Stimulated activated CD4-positive, alpha-beta T cell treated with anti-CD3 and anti-CD28 coated beads, TNF-alpha, amount 100 ng/mL, for 4 hours (primary cell): ENCODE data around the gene ZBTB39.
A peak's percentile ranks its signal among the peaks of the same experiment; 100 is the strongest.
"Not testable (repeated sequence)": the region's sequence is repeated elsewhere in the genome, so short reads cannot be mapped to it uniquely, and the experiment has no call there.

Experiments used
- DNase-seq, 3 experiments: peaks; one replicate each; pipeline ENCODE4 v3.0.0-alpha.2; 2020; ENCODE audit warnings: low read depth in 3 of 3

ZBTB39 gene

GRCh38 chr12:57031138-57031725 lies 24.9 kb upstream of the ZBTB39 start:
- DNase-seq: no peak

DNA sequence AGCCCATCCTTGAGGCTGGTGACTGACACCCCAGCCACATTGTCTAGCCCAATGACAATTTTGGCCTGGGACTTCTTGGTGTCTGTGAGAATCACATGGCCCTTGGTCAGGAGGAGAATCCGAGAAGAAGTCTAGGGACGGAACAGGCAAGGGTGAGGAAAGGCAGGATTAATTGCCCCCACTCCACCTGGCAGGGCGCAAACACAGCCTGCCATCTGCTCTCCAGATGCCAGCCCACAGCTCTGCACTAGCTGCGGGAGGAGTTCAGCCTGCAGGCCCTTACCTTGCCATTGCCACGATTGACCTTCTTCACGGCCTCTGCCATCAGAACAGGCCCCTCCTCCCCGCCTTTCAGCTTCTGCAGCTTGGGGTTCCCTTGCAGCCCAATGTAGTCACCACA lies 23.1 kb upstream of the ZBTB39 start:
- DNase-seq: no peak

DNA sequence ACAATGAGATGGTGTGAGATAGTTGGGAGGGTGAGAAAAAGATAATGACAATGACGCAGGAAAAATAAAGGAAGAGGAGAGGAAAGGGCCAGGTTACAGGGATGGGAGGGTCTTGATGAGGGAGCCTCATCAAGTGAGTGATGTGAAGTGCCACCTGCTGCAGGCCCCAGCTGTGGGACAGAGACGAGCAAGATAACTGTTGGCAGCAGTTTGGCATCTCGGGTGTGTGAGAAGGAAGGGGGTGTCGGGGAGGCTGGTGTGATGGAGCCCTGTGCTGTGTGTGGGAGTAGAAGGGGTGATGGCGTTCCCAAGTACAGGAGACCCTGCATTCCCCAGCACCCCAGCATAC lies 21.4 kb upstream of the ZBTB39 start:
- no peak for DNase-seq

- DNase-seq: no peak
Measured at GRCh38 chr12:57027011-57027804, 20.9 kb upstream of the ZBTB39 start.

GRCh38 chr12:57025196-57025595 lies 18.9 kb upstream of the ZBTB39 start:
- DNase-seq: no peak

DNA sequence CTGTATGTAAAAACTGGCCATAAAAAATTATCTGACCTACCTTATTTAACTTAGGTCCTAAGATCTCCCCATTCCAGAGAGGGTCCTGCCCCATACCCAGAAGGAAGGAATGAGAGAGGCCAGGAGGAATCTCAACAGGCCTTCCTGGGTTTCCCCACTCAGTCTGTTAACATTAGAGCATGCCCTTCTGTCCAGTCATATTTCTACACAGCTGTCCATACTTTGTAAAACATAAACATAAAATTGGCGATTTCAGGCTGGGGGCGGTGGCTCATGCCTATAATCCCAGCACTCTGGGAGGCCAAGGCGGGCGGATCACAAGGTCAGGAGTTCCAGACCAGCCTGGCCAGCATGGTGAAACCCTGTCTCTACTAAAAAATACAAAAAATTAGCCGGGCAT lies 16.0 kb upstream of the ZBTB39 start:
- DNase-seq: not testable (repeated sequence)

GRCh38 chr12:57019983-57020719 lies 13.8 kb upstream of the ZBTB39 start:
- DNase-seq: no peak

DNA sequence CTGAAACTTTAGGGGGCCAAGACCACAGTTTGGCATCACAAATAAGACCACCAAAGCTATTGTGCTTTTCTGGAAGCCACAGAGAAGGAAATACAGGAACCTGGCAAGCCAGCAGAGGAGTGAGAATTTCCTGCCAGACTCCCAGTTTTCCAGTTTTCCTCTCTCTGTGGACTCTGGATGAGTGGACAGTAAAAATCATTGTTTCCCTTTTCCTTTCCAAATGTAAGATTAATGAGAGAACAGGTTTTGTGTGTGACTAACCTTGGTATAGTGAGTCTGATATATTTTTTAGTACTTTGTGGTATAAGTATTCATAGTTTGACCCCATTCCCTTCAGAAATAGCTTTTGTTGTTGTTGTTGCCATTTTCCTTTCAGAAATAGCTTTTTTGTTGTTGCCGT lies 12.6 kb upstream of the ZBTB39 start:
- DNase-seq: no peak

GRCh38 chr12:57018353-57018752 lies 12.0 kb upstream of the ZBTB39 start:
- not testable (repeated sequence) for DNase-seq

DNA sequence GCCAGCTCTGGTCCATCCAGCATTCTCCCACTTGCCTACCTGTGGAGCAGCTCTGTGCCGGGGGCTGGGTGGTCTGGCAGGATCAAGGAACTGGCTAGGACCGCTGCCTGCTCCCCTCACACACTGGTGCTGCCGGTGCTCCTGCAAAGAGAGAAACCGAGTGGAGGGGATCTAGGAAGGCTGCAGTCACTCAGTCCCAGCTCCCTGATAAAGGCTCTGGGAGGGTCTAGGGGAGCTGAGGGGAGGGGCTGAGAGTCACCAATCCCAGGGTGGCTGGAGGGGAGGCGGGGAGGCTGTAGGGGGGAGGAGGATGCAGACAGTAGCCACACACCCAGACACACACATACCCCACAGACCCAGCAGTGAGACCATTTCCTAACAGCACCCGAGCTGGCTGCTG lies 10.0 kb upstream of the ZBTB39 start, which contains the start of gene TAC3:
Gene TAC3, minus strand, starts transcription at position 182 of the 400 bp plus-strand sequence. CDS start 732 bp downstream, outside the sequence.
- no peak for DNase-seq

DNA sequence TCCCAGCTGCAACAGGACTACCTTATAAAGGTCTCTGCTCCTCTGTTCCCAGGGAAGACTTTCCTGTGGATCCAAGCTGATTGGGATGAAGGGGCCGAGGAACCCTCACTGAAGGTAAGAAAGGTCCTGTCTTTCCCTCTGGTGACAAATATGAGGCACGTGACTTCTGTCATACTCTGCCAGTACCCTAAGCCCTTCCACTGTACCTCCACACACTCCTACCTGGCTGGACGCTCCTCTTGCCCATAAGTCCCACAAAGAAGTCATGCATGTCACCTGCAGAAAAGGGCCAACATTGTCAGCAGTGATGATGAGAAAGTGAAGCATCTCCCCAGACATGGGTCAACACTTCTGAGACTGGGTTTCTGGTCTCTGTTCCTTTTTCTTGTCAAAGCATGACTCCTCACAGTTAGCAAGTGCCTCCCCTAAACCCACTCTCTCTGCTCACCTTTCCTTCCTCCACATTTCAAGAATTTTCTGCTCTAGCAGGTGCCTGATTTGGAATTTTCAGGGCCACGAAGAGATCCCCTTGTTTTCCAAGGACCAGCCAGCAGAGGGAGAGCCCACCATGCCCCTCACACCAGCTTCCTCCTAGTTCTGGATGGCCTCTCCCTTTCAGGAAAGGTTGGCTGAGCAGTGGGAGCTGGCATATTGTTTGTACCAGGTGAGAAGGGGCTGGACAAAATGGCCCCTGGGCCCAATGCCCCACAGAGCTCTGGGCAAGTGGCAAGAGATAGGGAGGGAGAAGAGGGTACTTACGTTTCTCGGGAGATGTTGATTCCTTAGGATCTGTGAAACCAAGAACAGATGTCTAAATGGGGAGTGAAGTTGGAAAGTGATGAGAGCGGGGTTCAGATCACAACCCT lies 6.5 kb upstream of the ZBTB39 start:
- no peak for DNase-seq

GRCh38 chr12:57011438-57012424 lies 5.4 kb upstream of the ZBTB39 start:
- no peak for DNase-seq

- no peak for DNase-seq
Measured at GRCh38 chr12:57010627-57011247, 4.4 kb upstream of the ZBTB39 start.

GRCh38 chr12:57009949-57010626 lies 3.7 kb upstream of the ZBTB39 start:
- DNase-seq: no peak

DNA sequence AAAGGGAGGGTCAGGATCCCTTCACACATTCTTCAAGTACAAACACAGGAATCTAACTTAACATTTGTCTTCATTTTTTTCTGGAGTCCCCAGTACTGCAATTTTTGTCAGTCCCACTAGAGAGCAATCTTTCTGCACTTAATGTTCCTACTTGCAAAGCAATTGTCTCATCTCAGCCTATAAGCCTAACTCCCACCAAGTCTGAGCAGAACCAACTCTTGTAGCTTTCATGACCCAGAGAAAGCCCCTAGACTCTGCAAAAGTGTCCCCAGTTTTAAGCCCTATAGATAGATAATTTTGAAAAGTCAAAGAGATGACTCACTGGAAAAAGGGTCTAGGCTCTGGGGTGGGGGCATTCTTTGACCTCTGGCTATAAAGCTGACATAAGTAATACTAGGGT lies 1.8 kb upstream of the ZBTB39 start:
- DNase-seq: no peak

DNA sequence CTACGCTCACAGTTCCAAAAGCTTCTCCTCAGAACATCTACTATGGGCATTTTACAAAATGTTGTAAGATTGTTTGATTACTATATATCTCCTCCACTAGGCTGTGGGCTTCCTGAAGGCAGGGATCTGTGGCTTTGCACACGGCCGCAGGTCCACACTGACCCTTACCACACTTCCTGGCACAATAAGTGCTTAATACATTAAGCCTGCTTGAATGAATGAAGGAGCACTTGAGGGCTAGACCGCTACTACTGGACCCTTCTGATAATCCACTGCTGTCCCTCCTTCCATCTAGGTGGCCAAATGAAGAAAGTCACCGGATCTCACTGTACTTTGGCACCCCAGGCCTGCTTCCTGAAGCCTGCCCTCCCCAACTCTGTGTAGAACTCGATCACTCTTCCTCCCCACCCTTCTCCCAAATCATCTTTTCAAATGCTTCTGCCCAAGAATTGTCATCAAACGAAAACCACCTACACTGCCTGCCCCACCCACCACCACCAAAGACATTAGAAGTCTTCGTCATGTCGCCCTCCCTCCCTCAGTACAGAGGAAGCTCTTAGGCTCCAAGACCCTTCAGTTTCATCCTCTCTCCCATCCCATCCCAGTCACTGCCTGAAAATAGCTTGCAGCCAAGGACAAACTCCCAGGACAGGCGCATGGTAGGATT lies 596 bp upstream of the ZBTB39 start:
- DNase-seq: no peak

- no peak for DNase-seq
Measured at GRCh38 chr12:57004651-57005050, 1.7 kb downstream of the ZBTB39 start.

DNA sequence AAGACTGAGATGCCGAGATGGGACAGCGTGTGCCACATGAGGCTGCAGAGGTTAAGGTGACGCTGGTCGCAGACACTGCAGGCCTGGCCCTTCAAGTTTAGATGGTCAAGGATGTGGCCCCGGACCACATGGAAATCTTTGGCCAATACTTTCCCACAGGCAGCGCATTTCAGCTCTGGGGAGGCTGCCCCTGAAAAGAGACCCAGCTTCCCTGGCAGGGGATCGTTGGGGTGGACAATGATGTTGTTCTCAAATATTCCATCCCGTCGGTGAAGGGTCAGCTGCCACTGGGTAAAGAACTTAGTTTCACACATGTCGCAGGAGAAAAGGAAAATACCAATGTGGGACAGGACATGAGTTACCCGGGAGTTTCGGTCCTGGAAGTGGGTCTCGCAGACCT lies 3.0 kb downstream of the ZBTB39 start:
- no peak for DNase-seq

DNA sequence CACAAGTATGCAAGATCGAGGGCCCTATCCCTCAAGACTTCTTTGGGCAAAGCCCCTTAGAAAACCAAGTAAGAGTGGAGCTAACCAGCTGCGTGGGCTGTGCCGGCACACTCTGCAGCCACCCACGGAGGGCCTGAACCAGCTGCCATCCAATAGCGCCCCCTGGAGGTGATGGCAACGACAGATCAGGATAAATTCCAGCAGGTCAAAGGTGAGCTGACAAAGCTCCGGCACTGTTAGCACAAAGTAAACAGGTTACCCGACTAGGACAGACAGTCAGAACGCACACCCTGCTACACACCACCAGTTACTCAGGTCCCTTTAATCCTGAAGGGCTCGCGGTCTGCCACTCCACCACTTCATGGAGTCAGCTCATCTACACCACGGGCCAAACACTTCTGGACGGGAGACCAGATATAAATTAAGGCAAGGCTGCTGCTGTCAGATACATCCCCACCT lies 4.9 kb downstream of the ZBTB39 start:
- peak; percentile 51 to 77 (median 67) for DNase-seq
